NCI-H345 (cell line): Measurements from ENCODE around the gene HDGFL2.

ENCODE experiments used
- DNase-seq: peaks from one replicate; lab custom pipeline; 2025; lab: John Stamatoyannopoulos, UW

The HDGFL2 gene

DNA sequence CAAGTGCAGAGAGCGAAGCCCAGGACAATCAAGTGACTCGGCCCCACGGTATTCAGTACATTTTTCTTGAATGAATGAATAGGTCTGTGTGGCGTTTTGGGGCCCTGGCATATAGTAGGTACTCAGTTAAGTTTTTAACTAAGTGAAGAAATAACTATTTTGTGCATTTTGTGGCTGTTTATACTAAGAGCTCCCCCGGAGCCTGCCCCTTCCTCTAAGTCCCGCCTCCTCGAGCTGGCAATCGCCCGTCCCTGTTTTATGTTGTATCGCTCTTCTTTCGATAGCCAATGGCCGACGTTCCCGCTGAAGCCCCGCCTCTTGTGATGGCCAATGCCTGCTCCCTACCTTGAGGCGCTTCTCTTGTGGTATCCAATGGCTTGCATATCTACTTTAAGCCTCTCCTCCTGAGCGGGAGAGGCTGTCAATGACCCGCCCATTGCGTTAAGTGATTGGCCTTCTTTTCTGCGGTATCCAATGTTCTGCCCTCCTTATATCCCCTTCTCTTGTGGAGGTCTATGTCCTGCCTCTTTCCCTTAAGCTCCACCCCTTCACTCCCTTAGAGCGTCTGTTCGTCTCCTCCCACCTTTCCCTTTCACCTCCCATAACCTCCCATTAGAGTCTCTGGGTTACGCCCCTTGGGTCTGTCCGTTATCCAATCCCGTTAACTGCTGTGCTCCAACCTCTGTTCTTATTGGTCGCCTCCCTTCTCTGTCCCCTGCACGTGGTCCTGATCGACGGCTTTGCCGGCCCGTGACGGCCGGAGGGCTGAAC, 509 bp upstream of the HDGFL2 start:
- peak; percentile 100 for DNase-seq

GRCh38 chr19:4473011-4473762, 1.1 kb downstream of the HDGFL2 start:
- DNase-seq, result no peak

- DNase-seq, result no peak
Observed at GRCh38 chr19:4473763-4474513, 1.8 kb downstream of the HDGFL2 start.

DNA sequence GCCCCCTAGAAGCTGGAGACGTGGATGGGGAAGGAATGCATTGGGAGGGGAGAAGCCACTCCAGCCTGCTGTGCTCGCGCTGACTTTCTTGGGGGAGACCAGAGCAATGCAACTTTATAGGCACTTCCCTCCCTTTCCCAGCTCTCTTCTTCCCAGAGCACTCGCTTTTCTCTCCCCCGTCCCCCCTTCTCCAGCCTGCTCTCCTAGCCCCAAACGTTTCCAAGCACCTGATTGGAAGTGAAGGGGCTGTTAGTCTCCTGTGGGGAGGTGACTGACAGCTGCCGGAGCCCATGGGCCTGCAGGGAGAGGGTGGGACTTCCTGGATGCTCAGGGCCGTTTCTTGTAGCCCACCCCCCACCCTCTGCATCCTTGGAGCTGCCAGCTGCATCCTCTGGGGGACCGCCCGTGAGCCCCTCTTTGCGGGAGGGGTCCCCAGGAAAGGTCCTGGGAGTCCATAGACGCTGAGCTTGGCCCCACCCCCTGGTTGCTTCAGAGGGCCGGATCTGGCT, 2.5 kb downstream of the HDGFL2 start:
- DNase-seq, result no peak

GRCh38 chr19:4477034-4477801, 5.1 kb downstream of the HDGFL2 start:
- no peak for DNase-seq

GRCh38 chr19:4482721-4483364, 10.7 kb downstream of the HDGFL2 start:
- no peak for DNase-seq

DNA sequence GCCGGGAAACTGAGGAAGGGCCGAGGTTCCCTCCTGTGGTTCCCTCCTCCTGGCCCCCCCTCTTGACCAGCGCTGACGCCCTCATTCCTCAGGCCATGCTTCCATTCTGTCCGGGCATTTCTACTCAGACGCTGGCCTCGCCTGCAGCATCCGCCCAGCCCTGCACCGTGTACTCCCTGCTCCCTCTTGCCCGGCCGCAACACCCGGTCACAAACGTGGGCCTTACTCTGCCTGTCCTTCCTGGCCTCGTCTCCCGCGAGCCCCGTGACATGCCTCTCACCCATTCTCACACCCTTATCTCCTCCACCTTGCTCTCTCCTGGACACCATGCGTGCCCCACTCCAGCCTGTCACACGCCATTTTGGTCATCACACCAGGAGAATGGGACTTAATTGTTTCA, 11.3 kb downstream of the HDGFL2 start:
- no peak for DNase-seq

DNA sequence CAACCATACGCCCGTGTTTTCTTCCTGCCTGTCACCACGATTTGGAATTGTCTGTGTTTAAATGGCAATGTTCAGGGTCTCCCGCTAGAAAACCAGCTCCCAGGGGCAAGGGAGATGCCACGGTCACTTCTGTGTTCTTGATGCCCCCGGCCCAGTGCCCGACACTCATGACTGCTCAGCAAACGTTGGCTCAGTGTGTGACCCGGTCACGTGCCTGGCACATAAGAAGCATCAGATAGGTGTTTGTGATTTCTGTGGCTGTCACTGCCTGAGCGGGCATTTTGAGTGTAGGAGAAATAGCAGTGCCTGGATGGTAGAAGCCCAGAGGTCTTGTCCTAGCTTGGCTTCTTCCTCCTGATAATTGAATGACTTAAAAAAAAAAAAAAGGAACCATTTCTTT, 15.5 kb downstream of the HDGFL2 start:
- DNase-seq, result no peak

DNA sequence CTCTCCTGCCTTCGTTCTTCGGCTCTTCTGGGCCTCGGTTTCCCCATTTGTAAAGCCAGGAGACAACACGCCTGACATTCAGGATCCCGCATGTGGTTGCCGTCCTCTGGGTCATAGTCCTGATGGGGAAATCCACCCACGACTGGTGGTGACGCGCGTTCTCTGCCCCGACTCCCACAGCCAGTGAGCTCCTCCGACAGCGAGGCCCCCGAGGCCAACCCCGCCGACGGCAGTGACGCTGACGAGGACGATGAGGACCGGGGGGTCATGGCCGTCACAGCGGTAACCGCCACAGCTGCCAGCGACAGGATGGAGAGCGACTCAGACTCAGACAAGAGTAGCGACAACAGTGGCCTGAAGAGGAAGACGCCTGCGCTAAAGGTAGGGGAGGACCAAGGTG, 16.4 kb downstream of the HDGFL2 start:
- DNase-seq, result no peak

- DNase-seq, result no peak
Observed at GRCh38 chr19:4491446-4491845, 19.3 kb downstream of the HDGFL2 start.

DNA sequence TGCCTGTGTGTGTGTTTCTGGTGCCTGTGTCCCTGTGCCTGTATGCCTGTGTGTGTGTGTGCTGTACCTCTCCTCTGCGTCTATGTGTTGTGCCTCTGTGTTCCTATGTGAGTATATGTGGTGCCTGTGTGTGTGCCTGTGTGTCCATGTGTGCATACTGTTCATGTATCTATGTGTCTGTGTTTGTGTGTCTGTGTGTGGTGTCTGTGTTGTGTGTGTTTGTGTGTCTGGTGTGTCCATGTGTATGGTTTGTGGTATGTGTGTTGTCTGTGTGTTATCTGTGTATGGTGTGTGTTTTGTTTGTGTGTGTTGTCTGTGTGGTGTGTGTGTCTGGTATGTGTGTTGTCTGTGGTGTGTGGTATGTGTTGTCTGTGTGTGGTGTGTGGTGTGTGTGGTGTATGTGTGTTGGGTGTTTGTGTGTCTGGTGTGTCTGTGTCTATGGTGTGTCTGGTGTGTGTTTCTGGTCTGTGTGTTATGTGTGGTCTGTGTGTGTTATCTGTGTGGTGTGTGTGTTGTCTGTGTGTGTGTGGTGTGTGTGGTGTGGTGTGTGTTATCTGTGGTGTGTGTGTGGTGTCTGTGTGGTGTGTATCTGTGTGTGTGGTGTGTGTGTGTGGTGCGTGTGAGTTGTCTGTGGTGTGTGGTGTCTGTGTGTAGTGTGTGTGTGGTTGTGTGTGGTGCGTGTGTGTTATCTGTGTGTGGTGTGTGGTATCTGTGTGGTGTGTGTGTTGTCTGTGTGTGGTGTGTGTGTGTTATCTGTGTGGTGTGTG, 20.4 kb downstream of the HDGFL2 start:
- no peak for DNase-seq

GRCh38 chr19:4493104-4493928, 21.2 kb downstream of the HDGFL2 start:
- DNase-seq, result no peak

DNA sequence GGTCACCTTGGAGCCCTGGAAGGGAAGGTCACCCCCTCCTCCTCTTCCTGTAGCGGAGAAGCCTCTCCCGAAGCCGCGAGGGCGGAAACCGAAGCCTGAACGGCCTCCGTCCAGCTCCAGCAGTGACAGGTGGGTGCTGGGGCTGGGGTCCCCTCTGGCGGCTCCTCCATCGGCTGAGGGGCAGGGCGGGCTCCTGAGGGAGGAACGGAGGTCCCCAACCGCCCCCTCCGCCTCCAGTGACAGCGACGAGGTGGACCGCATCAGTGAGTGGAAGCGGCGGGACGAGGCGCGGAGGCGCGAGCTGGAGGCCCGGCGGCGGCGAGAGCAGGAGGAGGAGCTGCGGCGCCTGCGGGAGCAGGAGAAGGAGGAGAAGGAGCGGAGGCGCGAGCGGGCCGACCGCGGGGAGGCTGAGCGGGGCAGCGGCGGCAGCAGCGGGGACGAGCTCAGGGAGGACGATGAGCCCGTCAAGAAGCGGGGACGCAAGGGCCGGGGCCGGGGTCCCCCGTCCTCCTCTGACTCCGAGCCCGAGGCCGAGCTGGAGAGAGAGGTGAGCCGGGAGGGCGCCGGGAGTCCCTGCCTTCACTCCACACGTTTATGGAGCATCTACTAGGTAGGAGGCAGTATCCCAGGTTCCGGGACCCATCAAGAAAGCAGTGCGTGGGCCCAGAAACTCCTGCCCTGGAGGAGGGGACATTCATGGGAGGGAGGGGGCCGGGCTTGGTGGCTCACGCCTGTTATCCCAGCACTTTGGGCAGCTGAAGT, 22.0 kb downstream of the HDGFL2 start:
- DNase-seq, result no peak

GRCh38 chr19:4494691-4495064, 22.6 kb downstream of the HDGFL2 start:
- no peak for DNase-seq

DNA sequence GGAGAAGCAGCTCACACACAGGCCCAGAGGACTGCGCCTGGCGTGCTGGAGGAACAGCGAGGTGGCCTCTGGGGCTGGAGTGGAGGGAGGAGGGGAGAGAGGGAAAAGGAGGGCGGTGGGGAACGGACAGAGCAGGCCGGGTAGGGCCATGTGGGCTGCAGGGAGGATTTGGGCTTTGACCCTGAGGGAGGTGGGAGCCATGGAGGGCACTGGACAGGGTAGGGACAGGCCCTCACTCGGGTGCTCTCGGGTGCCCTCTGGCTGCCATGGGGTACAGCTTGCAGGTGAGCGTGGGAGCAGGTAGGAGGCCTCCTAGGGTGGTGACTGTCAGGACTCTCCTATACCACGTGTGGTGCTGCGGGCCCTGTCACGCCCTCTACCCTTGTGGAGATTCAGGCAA, 23.4 kb downstream of the HDGFL2 start:
- no peak for DNase-seq

DNA sequence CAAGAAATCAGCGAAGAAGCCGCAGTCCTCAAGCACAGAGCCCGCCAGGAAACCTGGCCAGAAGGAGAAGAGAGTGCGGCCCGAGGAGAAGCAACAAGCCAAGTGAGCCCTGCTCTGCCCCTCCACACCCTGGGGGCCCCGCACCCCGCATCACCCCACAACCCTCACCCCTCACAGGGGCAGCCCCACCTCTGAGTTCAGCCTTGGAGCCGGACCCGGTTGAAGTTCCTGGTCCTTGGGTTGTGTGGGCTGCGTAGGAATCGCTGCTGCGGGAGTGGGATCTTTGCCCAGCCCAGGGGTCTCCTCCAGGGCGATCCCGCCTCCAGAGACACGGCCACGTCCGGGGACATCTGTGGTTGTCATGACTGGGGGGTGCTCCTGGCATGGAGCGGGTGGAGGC, 24.2 kb downstream of the HDGFL2 start:
- no peak for DNase-seq

DNA sequence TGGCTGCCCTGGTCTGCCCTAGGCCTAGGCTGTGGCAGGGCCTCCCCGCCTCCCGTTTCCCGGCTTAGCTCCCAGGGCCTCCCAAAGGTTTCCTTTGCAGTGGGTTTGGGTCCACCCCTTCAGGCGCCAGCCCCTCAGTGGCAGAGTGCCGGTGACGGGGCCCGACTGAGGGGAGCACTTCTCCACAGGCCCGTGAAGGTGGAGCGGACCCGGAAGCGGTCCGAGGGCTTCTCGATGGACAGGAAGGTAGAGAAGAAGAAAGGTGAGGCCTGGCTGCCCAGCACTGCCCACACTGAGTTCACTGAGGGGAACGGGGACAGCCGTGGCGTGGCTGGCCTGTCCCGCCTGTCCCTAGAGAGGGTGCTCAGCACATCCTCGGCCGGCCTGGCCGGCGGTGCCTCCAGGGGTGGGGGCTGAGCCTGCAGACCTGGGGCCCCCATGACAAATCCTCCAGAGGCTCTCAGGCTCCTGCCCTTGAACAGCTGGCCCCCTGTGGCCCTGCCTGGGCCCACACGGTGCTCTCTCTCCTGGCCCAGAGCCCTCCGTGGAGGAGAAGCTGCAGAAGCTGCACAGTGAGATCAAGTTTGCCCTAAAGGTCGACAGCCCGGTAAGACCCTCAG, 25.8 kb downstream of the HDGFL2 start:
- no peak for DNase-seq

GRCh38 chr19:4498694-4499093, 26.6 kb downstream of the HDGFL2 start:
- DNase-seq, result no peak

DNA sequence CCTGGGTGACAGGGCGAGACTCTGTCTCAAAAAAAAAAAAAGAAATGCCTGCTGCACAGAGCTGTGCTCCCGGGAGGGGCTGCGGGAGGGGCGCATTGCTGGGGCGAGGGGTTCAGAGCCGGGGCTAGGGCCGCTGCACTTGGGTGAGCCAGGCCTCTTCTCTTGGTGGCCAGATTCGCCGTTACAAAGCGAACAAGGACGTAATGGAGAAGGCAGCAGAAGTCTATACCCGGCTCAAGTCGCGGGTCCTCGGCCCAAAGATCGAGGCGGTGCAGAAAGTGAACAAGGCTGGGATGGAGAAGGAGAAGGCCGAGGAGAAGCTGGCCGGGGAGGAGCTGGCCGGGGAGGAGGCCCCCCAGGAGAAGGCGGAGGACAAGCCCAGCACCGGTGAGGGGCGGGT, 27.2 kb downstream of the HDGFL2 start:
- no peak for DNase-seq
